H1 (cell line): ENCODE results near the gene TP63. TPM values are rescaled to one million over a fixed set of nuclear protein-coding genes. Genes with fewer than 3 reads are reported as not detected.

Experiments used
- CTCF ChIA-PET: fragments of 300-600 bp; sonication (Branson Sonifier 250); formaldehyde crosslinking; loops from one replicate; lab custom pipeline; 2021; ENCODE audit not compliant: partially characterized antibody; lab: Charles Lee
- POLR2A ChIA-PET: fragments of 300-600 bp; sonication (Branson Sonifier 250); formaldehyde crosslinking; loops from one replicate; lab custom pipeline; 2021; ENCODE audit warnings: inconsistent platforms; ENCODE audit not compliant: partially characterized antibody; lab: Charles Lee
- DNase-seq, 2 experiments: peaks; one replicate each; pipeline versions ENCODE4 v3.0.0 to v3.0.0-alpha.2; 2010 to 2022; ENCODE audit warnings: low spot score in 2 of 2, low read depth in 1 of 2, mixed read lengths in 1 of 2
- FAIRE-seq: peaks from 2 replicates; lab custom pipeline; 2011; peaks lifted over from hg19 to GRCh38; lab: Jason Lieb, UNC
- H2AFZ ChIP-seq: 2 replicates; pipeline ENCODE4 v1.8.1; 2012; ENCODE audit warnings: low read length, inconsistent platforms
- H2AK5ac ChIP-seq: 2 replicates; pipeline ENCODE4 v1.6.1; 2013; ENCODE audit warnings: low read depth, low read length
- H2BK120ac ChIP-seq: replicated peaks from 2 replicates; pipeline ENCODE3; 2013; ENCODE audit warnings: low read depth, low read length, inconsistent platforms
- H2BK12ac ChIP-seq: 2 replicates; pipeline ENCODE4 v1.6.1; 2013; ENCODE audit warnings: low read depth, low read length
- H2BK15ac ChIP-seq: 2 replicates; pipeline ENCODE4 v1.6.1; 2013; ENCODE audit warnings: low read length
- H2BK20ac ChIP-seq: 2 replicates; pipeline ENCODE4 v1.6.1; 2013; ENCODE audit warnings: low read length
- H2BK5ac ChIP-seq: 2 replicates; pipeline ENCODE4 v1.6.1; 2013; ENCODE audit warnings: low read depth, low read length
- H3K14ac ChIP-seq: 2 replicates; pipeline ENCODE4 v1.6.1; 2013; ENCODE audit warnings: inconsistent platforms; ENCODE audit not compliant: insufficient read length
- H3K18ac ChIP-seq: 2 replicates; pipeline ENCODE4 v1.6.1; 2013; ENCODE audit warnings: low read length; ENCODE audit errors: extremely low read depth
- H3K23ac ChIP-seq: 2 replicates; pipeline ENCODE4 v1.6.1; 2013; ENCODE audit warnings: inconsistent platforms; ENCODE audit not compliant: insufficient read length
- H3K23me2 ChIP-seq: 2 replicates; pipeline ENCODE4 v1.6.1; 2013; ENCODE audit warnings: low read depth, low read length
- H3K27ac ChIP-seq: 2 replicates; pipeline ENCODE4 v1.6.1; 2011; ENCODE audit warnings: low read depth, low read length, inconsistent platforms
- H3K27me3 ChIP-seq, 4 experiments: replicated peaks in 1 of 4; 1 replicate in 1 of 4; 2 replicates in 3 of 4; pipeline versions ENCODE4 v1.6.1 to v1.8.1; 2011 to 2013; ENCODE audit warnings: low read length in 3 of 4, mild to moderate bottlenecking in 3 of 4, inconsistent platforms in 2 of 4, mixed read lengths in 2 of 4, moderate library complexity in 1 of 4; ENCODE audit not compliant: control insufficient read depth in 3 of 4, insufficient read depth in 3 of 4; ENCODE audit errors: extremely low read depth in 1 of 4
- H3K36me3 ChIP-seq, 4 experiments: 2 replicates each; pipeline versions ENCODE4 v1.6.1 to v1.8.1; 2011 to 2013; ENCODE audit warnings: mild to moderate bottlenecking in 4 of 4, low read length in 3 of 4, moderate library complexity in 2 of 4, control low read depth in 1 of 4, inconsistent platforms in 1 of 4; ENCODE audit not compliant: insufficient read depth in 4 of 4, control insufficient read depth in 2 of 4
- H3K4ac ChIP-seq: replicated peaks from 2 replicates; pipeline ENCODE3; 2013; ENCODE audit warnings: low read length, low read depth, mixed read lengths, inconsistent platforms; ENCODE audit not compliant: insufficient read length
- H3K4me1 ChIP-seq, 4 experiments: replicated peaks in 1 of 4; 1 replicate in 1 of 4; 2 replicates in 3 of 4; pipeline versions ENCODE4 v1.6.1 to v1.8.1; 2011 to 2013; ENCODE audit warnings: low read length in 3 of 4, inconsistent platforms in 2 of 4, mixed read lengths in 1 of 4; ENCODE audit not compliant: insufficient read depth in 4 of 4, control insufficient read depth in 3 of 4
- H3K4me2 ChIP-seq, 2 experiments: 2 replicates each; pipeline versions ENCODE4 v1.6.1 to v1.8.1; 2011 to 2013; ENCODE audit warnings: low read depth in 2 of 2, low read length in 2 of 2, control low read depth in 1 of 2, inconsistent platforms in 1 of 2, mild to moderate bottlenecking in 1 of 2; ENCODE audit not compliant: insufficient read depth in 1 of 2
- H3K4me3 ChIP-seq, 4 experiments: fragments of 200-600, 300-600 bp in 1 of 4; sonication (generic), shearing (Covaris generic), sonication (Bioruptor Twin) in 1 of 4; 2 replicates each; pipeline versions ENCODE4 v1.5.1 to v1.8.1; 2011 to 2016; ENCODE audit warnings: low read length in 4 of 4, low read depth in 3 of 4, control low read depth in 2 of 4, inconsistent platforms in 2 of 4, mild to moderate bottlenecking in 2 of 4, mixed read lengths in 1 of 4, moderate library complexity in 1 of 4; ENCODE audit not compliant: insufficient read depth in 2 of 4; ENCODE audit errors: extremely low read depth in 1 of 4
- H3K56ac ChIP-seq: replicated peaks from 2 replicates; pipeline ENCODE3; 2013; ENCODE audit warnings: low read depth, mild to moderate bottlenecking, mixed read lengths, low read length, inconsistent platforms; ENCODE audit not compliant: insufficient read length
- H3K79me1 ChIP-seq: 2 replicates; pipeline ENCODE4 v1.6.1; 2013; ENCODE audit warnings: low read depth, low read length, control low read depth
- H3K79me2 ChIP-seq, 2 experiments: 2 replicates each; pipeline versions ENCODE4 v1.6.1 to v1.8.1; 2012 to 2013; ENCODE audit warnings: low read length in 2 of 2, mild to moderate bottlenecking in 2 of 2, inconsistent platforms in 1 of 2; ENCODE audit not compliant: insufficient read depth in 2 of 2, control insufficient read depth in 1 of 2
- H3K9ac ChIP-seq, 4 experiments: replicated peaks in 1 of 4; 1 replicate in 1 of 4; 2 replicates in 3 of 4; pipeline versions ENCODE4 v1.6.1 to v1.8.1; 2011 to 2013; ENCODE audit warnings: low read depth in 3 of 4, low read length in 3 of 4, control low read depth in 2 of 4, mild to moderate bottlenecking in 2 of 4, moderate library complexity in 2 of 4, inconsistent platforms in 1 of 4; ENCODE audit errors: extremely low read depth in 1 of 4
- H3K9me3 ChIP-seq, 2 experiments: 2 replicates each; pipeline versions ENCODE4 v1.6.1 to v1.8.1; 2012 to 2013; ENCODE audit warnings: mild to moderate bottlenecking in 2 of 2, moderate library complexity in 2 of 2, control low read depth in 1 of 2, inconsistent platforms in 1 of 2, low read depth in 1 of 2, low read length in 1 of 2, mixed read lengths in 1 of 2; ENCODE audit not compliant: insufficient read depth in 2 of 2
- H4K20me1 ChIP-seq, 2 experiments: replicated peaks in 1 of 2; 2 replicates each; pipeline versions ENCODE3 to v1.8.1; 2011 to 2013; ENCODE audit warnings: inconsistent platforms in 2 of 2, low read length in 2 of 2, mild to moderate bottlenecking in 1 of 2; ENCODE audit not compliant: insufficient read depth in 2 of 2, control insufficient read depth in 1 of 2
- H4K5ac ChIP-seq: 2 replicates; pipeline ENCODE4 v1.6.1; 2013; ENCODE audit warnings: low read length, low read depth, mixed read lengths, inconsistent platforms; ENCODE audit not compliant: insufficient read length
- H4K8ac ChIP-seq: 2 replicates; pipeline ENCODE4 v1.8.0; 2013; ENCODE audit warnings: mild to moderate bottlenecking, moderate library complexity, low read length, inconsistent platforms; ENCODE audit not compliant: insufficient read depth; ENCODE audit errors: extremely low read depth
- H4K91ac ChIP-seq: replicated peaks from 2 replicates; pipeline ENCODE3; 2013; ENCODE audit warnings: low read length, mixed read lengths, inconsistent platforms; ENCODE audit not compliant: insufficient read length
- CBX5 ChIP-seq: fragments of 300-800, 300-1000 bp; sonication (generic); IDR thresholded peaks from 2 replicates; pipeline ENCODE4 v1.7.1; 2016; ENCODE audit warnings: antibody characterized with exemption, low read length, low read depth
- CHD2 ChIP-seq: IDR thresholded peaks from 2 replicates; pipeline ENCODE4 v1.6.1; 2012; ENCODE audit warnings: low read length, improper control_type of control experiment
- EP300 ChIP-seq, 2 experiments: IDR thresholded peaks; 1 replicate in 1 of 2; 2 replicates in 1 of 2; pipeline ENCODE4 v1.6.1; 2011 to 2012; ENCODE audit warnings: low read depth in 2 of 2, low read length in 2 of 2, mild to moderate bottlenecking in 2 of 2, borderline replicate concordance in 1 of 2, inconsistent platforms in 1 of 2, moderate library complexity in 1 of 2
- EZH2 ChIP-seq: fragments of 200-600 bp; sonication (generic); IDR thresholded peaks from 2 replicates; pipeline ENCODE4 v1.7.1; 2012; ENCODE audit warnings: low read depth, mild to moderate bottlenecking, moderate library complexity, low read length, inconsistent platforms; ENCODE audit not compliant: severe bottlenecking
- GABPA ChIP-seq: IDR thresholded peaks from 2 replicates; pipeline ENCODE4 v1.6.1; 2011; ENCODE audit warnings: mild to moderate bottlenecking, low read length, moderate library complexity, borderline replicate concordance; ENCODE audit not compliant: insufficient read depth
- JUND ChIP-seq: IDR thresholded peaks from 2 replicates; pipeline ENCODE4 v1.6.1; 2011; ENCODE audit warnings: mild to moderate bottlenecking, improper control_type of control experiment, low read length
- MAX ChIP-seq: IDR thresholded peaks from 2 replicates; pipeline ENCODE4 v1.6.1; 2012; ENCODE audit warnings: inconsistent platforms
- NANOG ChIP-seq: IDR thresholded peaks from 2 replicates; pipeline ENCODE4 v1.6.1; 2011; ENCODE audit warnings: low read length, low read depth, mild to moderate bottlenecking, inconsistent platforms; ENCODE audit not compliant: insufficient read depth, poor library complexity, severe bottlenecking
- NRF1 ChIP-seq: IDR thresholded peaks from 2 replicates; pipeline ENCODE4 v1.6.1; 2011; ENCODE audit warnings: mild to moderate bottlenecking, low read depth, low read length, improper control_type of control experiment
- RAD21 ChIP-seq, 2 experiments: IDR thresholded peaks in 1 of 2; conservative IDR thresholded peaks in 1 of 2; 2 replicates each; pipeline ENCODE4 v1.6.1; 2011; ENCODE audit warnings: low read depth in 2 of 2, low read length in 2 of 2, improper control_type of control experiment in 1 of 2, inconsistent platforms in 1 of 2, mild to moderate bottlenecking in 1 of 2, moderate library complexity in 1 of 2
- RFX5 ChIP-seq: IDR thresholded peaks from 2 replicates; pipeline ENCODE4 v1.6.1; 2011; ENCODE audit warnings: low read depth, low read length, improper control_type of control experiment, borderline replicate concordance
- SAP30 ChIP-seq: fragments of 300-600 bp; sonication (generic); IDR thresholded peaks from 2 replicates; pipeline ENCODE4 v1.7.1; 2012; ENCODE audit warnings: low read length, moderate library complexity, mild to moderate bottlenecking, inconsistent platforms; ENCODE audit not compliant: insufficient read depth, insufficient replicate concordance
- TAF7 ChIP-seq: optimal IDR thresholded peaks from 2 replicates; pipeline ENCODE3; 2011; ENCODE audit warnings: low read depth, mild to moderate bottlenecking, inconsistent platforms, low read length, moderate library complexity, borderline replicate concordance
- polyA plus RNA-seq, 7 experiments: library from polyadenylated mRNA; depleted of rRNA in 3 of 7; stranded (reverse) in 5 of 7; unstranded in 2 of 7; fragments of >200 nt in 5 of 7; fragments of 200-250 nt in 2 of 7; gene quantifications; 1 replicate in 5 of 7; 2 replicates in 1 of 7; 4 replicates in 1 of 7; pipeline versions ENCODE4 v1.2.1 to v1.2.3, GENCODE V29; 2011 to 2013; ENCODE audit warnings: missing spikeins in 2 of 7, mixed read lengths in 2 of 7
- total RNA-seq: library from RNA; stranded (reverse); fragmentation: NEBNext Ultra II Directional; extraction: Animal tissue kit (Norgen Biotek cat#: 25700); gene quantifications from 2 replicates; pipeline ENCODE4 v1.2.1, GENCODE V29; 2021

TP63 gene
- total and polyA plus RNA-seq, 2 of the 8 experiments (the other 6 are each of a cell fraction or from before 2014, with no cell fraction given): not detected

GRCh38 chr3:189655617-189656016 is 24.4 kb downstream of the TP63 start:
- Histone ChIP-seq H3K4me1 (no peaks in the 10 kb centered on the region), H3K9ac (no peak overlapping the region), H2BK120ac (no peak overlapping the region), H3K18ac (no peak overlapping the region), H3K4me2 (no peak overlapping the region), H4K91ac (no peak overlapping the region), H2BK20ac (no peak overlapping the region), H4K5ac (no peak overlapping the region), H3K9me3 (no peaks in the 10 kb centered on the region), H3K79me1 (no peaks in the 10 kb centered on the region), H2BK5ac (no peak overlapping the region), H3K4me3 (no peak overlapping the region), H3K27me3 (no peaks in the 10 kb centered on the region), H2AFZ (no peak overlapping the region), H3K36me3 (no peaks in the 10 kb centered on the region), H2AK5ac (no peak overlapping the region), H3K14ac (no peak overlapping the region), H2BK12ac (no peak overlapping the region), H3K27ac (no peak overlapping the region), H3K79me2 (no peaks in the 10 kb centered on the region), H3K56ac (no peak overlapping the region), H2BK15ac (no peak overlapping the region), H3K23me2 (no peaks in the 10 kb centered on the region), H4K8ac (no peak overlapping the region), H3K4ac (no peak overlapping the region), H3K23ac (no peak overlapping the region), H4K20me1 (no peaks in the 10 kb centered on the region)
- no peak for TF ChIP-seq JUND
- no peak for TF ChIP-seq GABPA
- no peak for TF ChIP-seq NANOG
- TF ChIP-seq MAX: no peak
- no peak for TF ChIP-seq RAD21 (IDR thresholded peaks at IDR 0.05 in 1 of 2, conservative IDR thresholded peaks at IDR 0.05 in 1 of 2; ENCODE audit: low read depth in 2 of 2, low read length in 2 of 2)
- no peak for TF ChIP-seq CHD2
- no peak for TF ChIP-seq NRF1
- no peak for TF ChIP-seq EZH2
- TF ChIP-seq CBX5: no peak
- TF ChIP-seq RFX5: no peak
- TF ChIP-seq SAP30: no peak
- no peak for TF ChIP-seq TAF7
- no peak for TF ChIP-seq EP300 (IDR thresholded peaks at IDR 0.05; ENCODE audit: borderline replicate concordance in 1 of 2, low read depth in 2 of 2, low read length in 2 of 2)
- CTCF ChIA-PET: interaction anchor here (1.3 kb wide), 1 partner anchor 383 kb away, joined by 3 read pairs; no protein-coding TSS in a partner anchor
- POLR2A ChIA-PET: no interaction called here
- DNase-seq: no peak
- FAIRE-seq: no peak
